ENCODE results near the gene SCAI. TPM values are rescaled to one million over a fixed set of nuclear protein-coding genes. Genes with fewer than 3 reads are reported as not detected.
A peak's percentile ranks its signal among the peaks of the same experiment; 100 is the strongest.

The SCAI gene
- total and polyA plus RNA-seq, 9 of the 15 experiments (the other 6 are each of a cell fraction or from before 2014, with no cell fraction given): 0.70 to 12.4 (median 4.2) TPM

DNA sequence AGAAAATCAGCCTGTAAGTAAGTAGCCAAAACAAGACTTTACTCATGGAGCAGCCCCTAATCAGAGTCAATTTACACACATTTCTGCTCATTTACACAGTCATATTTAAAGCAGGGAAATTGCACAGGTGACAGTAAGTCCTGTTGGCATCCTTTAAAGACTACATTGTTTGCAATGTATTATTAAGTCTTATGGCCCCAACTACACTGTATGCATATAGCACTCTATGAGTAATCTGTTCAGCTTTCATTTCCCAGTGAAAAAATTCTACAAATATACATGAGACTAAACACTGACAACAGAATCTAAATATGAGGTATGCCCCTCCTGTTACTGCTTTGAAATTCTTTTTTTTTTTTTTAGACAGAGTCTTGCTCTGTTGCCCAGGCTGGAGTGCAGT, 26.6 kb upstream of the SCAI start:
- no peaks in the 10 kb centered on the region for H3K9me1 ChIP-seq (ENCODE audit: control insufficient read depth, insufficient read depth, low read length)
- H3K36me3 ChIP-seq (ENCODE audit: control insufficient read depth, insufficient read depth, low read length): peaks cover 45% of the 10 kb centered on the region
- intact Hi-C loops (cut with micrococcal nuclease) (no loop called here), in situ Hi-C loops (cut with MboI) (no loop called here)
- no peaks in the 10 kb centered on the region for H3K27me3 ChIP-seq (ENCODE audit: control insufficient read depth in 2 of 2, insufficient read depth in 2 of 2, low read length in 2 of 2)
- no peak overlapping the region for H2AFZ ChIP-seq (ENCODE audit: low read depth, low read length)
- no peak overlapping the region for H3K9ac ChIP-seq (ENCODE audit: insufficient read depth in 1 of 2, low read depth in 2 of 2, low read length in 2 of 2)
- POLR2A ChIA-PET: no interaction called here
- no peaks in the 10 kb centered on the region for H4K20me1 ChIP-seq (replicated peaks; ENCODE audit: control insufficient read depth, insufficient read depth, low read length)
- no peak overlapping the region for H3K4me3 ChIP-seq
- FAIRE-seq (no peak), DNase-seq (ENCODE audit: extremely low read depth in 1 of 4, low spot score in 3 of 4) (no peak), ATAC-seq (no peak)
- no peak for TF ChIP-seq HBP1 (CRISPR knock-in tag; IDR thresholded peaks at IDR 0.05)
- TF ChIP-seq HDAC2 (IDR thresholded peaks at IDR 0.05): no peak
- CTCF ChIA-PET (ENCODE audit: low intra/inter-chr PET ratio): no interaction called here
- no peak overlapping the region for H3K4me2 ChIP-seq (ENCODE audit: insufficient read depth, low read length)
- no TSS peak for BruUV-seq (replicated peaks)
- H3K27ac ChIP-seq (ENCODE audit: extremely low read depth, low read depth, low read length): no peak overlapping the region
- H3K9me3 ChIP-seq (replicated peaks; ENCODE audit: control insufficient read depth, insufficient read depth, low read depth, low read length): no peaks in the 10 kb centered on the region
- no peaks in the 10 kb centered on the region; a peak in 1 of 5 replicates for H3K4me1 ChIP-seq (replicated peaks in 1 of 2; ENCODE audit: control insufficient read depth in 2 of 2, insufficient read depth in 2 of 2, low read length in 2 of 2)
- peaks cover 37% of the 10 kb centered on the region for H3K79me2 ChIP-seq (ENCODE audit: control insufficient read depth, insufficient read depth, low read length)

DNA sequence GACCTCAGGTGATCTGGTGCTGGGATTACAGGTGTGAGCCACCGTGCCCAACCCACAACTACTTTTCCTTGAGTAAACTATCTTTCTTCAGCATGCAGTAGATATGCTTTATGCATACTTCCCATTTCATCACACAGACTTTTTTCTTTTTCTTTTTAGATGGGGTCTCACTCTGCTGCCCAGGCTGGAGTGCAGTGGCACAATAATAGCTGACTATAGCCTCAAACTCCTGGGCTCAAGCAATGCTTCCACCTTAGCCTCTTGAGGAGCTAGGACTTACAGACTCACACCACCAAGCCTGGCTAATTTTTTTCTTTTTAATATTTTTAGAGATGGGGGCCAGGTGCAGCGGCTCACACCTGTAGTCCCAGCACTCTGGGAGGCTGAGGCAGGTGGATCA, 23.4 kb upstream of the SCAI start:
- no TSS peak for BruUV-seq (replicated peaks)
- POLR2A ChIA-PET: no interaction called here
- intact Hi-C loops (cut with micrococcal nuclease): no loop called here
- 89% methylated on average over 2 of the region's 2 CpGs for WGBS (ENCODE audit: insufficient coverage, low coverage, missing lambda C conversion rate)
- no peaks in the 10 kb centered on the region; a peak in 1 of 5 replicates for H3K4me1 ChIP-seq (replicated peaks in 1 of 2; ENCODE audit: control insufficient read depth in 2 of 2, insufficient read depth in 2 of 2, low read length in 2 of 2)
- CTCF ChIA-PET (ENCODE audit: low intra/inter-chr PET ratio): no interaction called here
- no peak overlapping the region for H3K9ac ChIP-seq (ENCODE audit: insufficient read depth in 1 of 2, low read depth in 2 of 2, low read length in 2 of 2)
- peaks cover 22% of the 10 kb centered on the region for H3K79me2 ChIP-seq (ENCODE audit: control insufficient read depth, insufficient read depth, low read length)
- DNase-seq (ENCODE audit: extremely low read depth in 1 of 4, low spot score in 3 of 4): no peak
- H4K20me1 ChIP-seq (replicated peaks; ENCODE audit: control insufficient read depth, insufficient read depth, low read length): no peaks in the 10 kb centered on the region
- ATAC-seq: no peak
- H2AFZ ChIP-seq (ENCODE audit: low read depth, low read length): no peak overlapping the region
- no peak for TF ChIP-seq SRSF3 (IDR thresholded peaks at IDR 0.05; ENCODE audit: insufficient read depth, low read length)
- TF ChIP-seq ZNF121 (CRISPR knock-in tag; conservative IDR thresholded peaks at IDR 0.05): peak; percentile 38
- TF ChIP-seq JUNB (CRISPR knock-in tag; conservative IDR thresholded peaks at IDR 0.05): no peak
- H3K4me2 ChIP-seq (ENCODE audit: insufficient read depth, low read length): no peak overlapping the region
- H3K36me3 ChIP-seq (ENCODE audit: control insufficient read depth, insufficient read depth, low read length): peaks cover 33% of the 10 kb centered on the region
- H3K27ac ChIP-seq (ENCODE audit: extremely low read depth, low read depth, low read length): no peak overlapping the region
- in situ Hi-C loops (cut with MboI): no loop called here
- no peaks in the 10 kb centered on the region for H3K9me1 ChIP-seq (ENCODE audit: control insufficient read depth, insufficient read depth, low read length)
- no peaks in the 10 kb centered on the region for H3K27me3 ChIP-seq (ENCODE audit: control insufficient read depth in 2 of 2, insufficient read depth in 2 of 2, low read length in 2 of 2)
- no peak for FAIRE-seq
- H3K9me3 ChIP-seq (replicated peaks; ENCODE audit: control insufficient read depth, insufficient read depth, low read depth, low read length): no peaks in the 10 kb centered on the region
- no peak overlapping the region for H3K4me3 ChIP-seq

Data from K562 (cell line).